CD4-positive, alpha-beta T cell treated with Interleukin-6 at 100 ng/mL for 8 hours (primary cell): ENCODE results near the gene CHI3L1.

ENCODE experiments used
- DNase-seq: peaks from one replicate; pipeline ENCODE4 v3.0.0-alpha.2; 2020; ENCODE audit warnings: mixed read lengths, low spot score

CHI3L1 gene

DNA sequence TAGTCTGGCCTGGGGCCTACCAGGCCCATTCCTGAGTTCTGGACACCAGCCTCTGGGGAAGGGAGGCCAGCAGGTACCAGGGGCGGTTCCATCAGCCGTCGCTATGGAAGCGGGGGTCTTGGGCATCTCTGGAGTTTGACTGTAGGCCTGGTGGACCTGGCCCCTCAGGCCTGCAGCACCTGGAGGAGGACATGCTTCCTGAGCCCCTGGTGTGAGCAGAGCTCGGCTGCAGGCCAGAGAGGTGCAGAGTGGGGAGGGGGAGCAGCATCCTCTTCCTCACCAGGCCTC, 18.6 kb downstream of the CHI3L1 start:
- DNase-seq, result no peak

DNA sequence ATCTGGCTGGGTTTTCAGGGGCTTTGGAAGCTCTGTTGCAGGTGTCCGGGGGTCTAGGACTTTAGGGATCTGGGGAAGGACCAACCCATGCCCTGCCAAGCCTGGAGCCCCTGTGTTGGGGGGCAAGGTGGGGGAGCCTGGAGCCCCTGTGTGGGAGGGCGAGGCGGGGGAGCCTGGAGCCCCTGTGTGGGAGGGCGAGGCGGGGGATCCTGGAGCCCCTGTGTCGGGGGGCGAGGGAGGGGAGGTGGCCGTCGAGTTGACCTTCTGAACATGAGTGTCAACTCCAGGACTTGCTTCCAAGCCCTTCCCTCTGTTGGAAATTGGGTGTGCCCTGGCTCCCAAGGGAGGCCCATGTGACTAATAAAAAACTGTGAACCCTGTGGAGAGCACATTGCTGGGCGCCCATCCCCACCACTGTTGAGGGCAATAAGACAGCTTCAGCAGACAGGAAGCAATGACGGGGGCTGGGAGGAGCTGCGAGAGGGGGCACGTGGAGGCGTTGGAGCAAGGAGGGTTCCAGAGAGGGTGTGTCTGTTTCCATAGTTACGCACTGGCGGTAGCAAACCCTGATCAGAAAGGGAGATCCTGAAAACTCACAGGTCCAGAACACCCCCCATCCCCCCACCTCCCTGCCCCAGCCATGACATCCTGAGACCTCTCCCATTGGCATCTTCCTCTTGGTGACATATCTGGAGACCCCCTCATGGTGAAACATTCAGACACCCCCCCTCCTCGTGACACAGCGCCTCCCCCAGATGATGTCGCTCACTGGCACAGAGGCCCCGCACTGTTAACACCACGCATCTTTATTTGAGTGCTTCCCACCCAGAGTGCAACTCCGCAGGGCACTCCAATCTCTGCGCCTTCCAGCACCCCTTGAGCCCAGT, 19.2 kb downstream of the CHI3L1 start:
- DNase-seq, result no peak

DNA sequence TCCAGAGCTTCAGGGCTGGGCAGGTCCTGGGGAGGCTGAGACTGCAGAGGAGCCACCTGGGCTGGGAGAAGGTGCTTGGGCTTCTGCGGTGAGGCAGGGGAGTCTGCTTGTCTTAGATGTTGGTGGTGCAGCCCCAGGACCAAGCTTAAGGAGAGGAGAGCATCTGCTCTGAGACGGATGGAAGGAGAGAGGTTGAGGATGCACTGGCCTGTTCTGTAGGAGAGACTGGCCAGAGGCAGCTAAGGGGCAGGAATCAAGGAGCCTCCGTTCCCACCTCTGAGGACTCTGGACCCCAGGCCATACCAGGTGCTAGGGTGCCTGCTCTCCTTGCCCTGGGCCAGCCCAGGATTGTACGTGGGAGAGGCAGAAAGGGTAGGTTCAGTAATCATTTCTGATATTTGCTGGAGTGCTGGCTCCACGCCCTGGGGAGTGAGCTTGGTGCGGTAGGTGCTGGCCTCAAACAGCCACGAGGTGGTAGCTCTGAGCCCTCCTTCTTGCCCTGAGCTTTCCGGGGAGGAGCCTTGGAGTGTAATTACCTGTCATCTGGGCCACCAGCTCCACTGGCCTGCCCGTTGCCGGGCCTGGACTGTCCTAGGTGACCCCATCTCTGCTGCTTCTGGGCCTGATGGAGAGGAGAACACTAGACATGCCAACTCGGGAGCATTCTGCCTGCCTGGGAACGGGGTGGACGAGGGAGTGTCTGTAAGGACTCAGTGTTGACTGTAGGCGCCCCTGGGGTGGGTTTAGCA, 20.1 kb downstream of the CHI3L1 start:
- DNase-seq, result no peak

DNA sequence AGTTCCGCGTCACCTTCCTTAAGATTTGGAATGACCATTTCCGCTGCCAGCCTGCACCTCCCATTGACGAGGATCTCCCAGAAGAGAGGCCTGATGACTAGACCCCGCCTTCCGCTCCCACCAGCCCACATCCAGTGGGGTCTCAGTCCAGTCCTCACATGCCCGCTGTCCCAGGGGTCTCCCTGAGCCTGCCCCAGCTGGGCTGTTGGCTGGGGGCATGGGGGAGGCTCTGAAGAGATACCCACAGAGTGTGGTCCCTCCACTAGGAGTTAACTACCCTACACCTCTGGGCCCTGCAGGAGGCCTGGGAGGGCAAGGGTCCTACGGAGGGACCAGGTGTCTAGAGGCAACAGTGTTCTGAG, 20.7 kb downstream of the CHI3L1 start:
- no peak for DNase-seq

DNA sequence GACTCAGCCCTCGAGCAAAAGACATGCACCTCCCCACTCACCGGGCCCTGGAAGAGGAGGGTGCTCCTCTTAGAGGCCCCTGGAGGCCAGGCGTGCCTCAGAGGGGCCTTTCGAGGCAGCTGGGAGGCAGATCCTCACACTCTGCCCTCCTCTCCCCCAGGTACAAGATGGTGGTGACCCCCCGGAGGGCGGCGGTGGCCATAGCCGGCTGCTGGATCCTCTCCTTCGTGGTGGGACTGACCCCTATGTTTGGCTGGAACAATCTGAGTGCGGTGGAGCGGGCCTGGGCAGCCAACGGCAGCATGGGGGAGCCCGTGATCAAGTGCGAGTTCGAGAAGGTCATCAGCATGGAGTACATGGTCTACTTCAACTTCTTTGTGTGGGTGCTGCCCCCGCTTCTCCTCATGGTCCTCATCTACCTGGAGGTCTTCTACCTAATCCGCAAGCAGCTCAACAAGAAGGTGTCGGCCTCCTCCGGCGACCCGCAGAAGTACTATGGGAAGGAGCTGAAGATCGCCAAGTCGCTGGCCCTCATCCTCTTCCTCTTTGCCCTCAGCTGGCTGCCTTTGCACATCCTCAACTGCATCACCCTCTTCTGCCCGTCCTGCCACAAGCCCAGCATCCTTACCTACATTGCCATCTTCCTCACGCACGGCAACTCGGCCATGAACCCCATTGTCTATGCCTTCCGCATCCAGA, 21.3 kb downstream of the CHI3L1 start:
- DNase-seq, result no peak

DNA sequence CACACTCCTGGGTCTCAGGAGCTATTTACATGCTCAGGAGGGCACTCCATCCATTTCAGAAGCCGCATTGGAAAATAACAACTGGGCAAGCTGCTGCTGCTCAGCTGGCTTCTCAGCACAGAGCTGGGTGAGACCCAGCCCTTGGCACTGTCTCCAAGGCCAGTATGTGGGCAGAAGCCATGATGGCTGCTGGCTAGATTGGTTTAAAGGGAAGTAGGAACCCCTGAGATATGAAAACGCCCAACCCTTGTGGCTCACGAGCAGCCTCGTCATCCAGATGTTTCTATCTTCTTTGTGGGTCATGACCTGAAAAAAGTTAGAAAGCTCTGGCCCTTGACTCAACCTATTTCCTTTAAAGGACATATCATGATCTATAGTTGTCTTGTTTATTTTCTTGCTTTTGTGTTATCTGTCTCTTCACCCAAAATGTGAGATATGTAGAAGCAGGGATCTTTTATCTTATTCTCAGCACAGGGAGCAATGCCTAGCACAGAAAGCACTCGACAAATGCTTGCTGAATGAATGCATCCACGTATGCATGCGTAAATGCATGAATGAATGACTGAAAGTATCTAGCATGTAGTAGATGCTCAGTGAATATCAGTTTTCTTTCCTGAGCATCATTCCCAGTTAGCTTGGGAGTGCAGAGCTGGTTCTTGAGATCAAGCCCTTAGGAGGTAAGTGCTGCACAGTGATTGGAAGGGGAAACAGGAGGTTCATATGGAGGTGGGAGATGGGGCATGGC, 22.4 kb downstream of the CHI3L1 start:
- no peak for DNase-seq

DNA sequence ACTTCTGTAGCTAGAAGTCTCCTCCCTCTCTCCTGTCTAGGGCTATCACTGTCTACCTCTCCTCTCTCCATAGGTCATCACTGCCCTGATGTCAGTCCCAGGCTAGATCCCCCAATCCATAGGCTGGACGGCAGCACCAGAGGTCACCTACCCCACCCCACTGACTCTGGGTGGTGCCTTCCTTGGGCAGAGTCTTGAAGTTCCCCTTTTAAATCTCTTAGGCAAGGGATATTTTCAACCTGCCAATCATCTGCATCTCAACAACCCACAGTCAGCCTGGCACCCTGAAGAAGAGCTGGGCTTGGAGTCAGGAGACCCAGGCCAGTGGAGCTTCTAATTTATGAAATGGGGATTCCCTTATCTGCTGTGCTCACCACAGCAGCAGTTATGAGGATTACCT, 24.1 kb downstream of the CHI3L1 start:
- DNase-seq, result no peak

DNA sequence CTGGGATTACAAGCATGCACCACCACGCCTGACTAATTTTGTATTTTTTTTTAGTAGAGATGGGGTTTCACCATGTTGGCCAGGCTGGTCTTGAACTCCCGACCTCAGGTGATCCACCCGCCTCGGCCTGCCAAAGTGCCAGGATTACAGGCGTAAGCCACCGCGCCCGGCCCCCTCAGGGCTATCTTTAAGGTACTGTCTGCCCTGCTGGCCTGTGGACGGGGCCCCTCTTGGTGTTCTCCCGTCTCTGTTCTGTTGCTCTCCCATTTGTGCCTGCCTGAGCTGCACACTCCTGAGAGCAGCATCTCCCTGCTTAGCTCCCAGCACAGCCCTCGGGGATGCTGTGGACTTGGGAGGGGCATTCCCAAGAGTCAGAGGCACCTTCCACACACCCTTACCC, 24.8 kb downstream of the CHI3L1 start:
- DNase-seq, result no peak

DNA sequence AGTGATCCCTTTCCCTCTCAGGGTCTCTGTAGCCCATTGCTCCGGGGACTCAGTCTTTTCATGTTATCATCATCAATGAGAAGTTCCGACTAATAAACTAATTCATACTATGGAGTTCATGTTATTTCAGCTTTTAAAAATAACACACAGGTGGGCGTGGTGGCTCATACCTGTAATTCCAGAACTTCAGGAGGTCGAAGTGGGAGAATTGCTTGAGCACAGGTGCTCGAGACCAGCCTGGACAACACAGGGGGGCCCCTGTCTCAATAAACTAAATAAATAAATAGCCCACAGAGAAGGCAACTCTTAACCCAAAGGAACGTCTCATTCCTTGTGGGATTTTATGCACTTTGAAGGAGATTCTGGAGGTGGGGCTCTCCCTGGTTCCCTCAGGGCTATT, 25.3 kb downstream of the CHI3L1 start:
- no peak for DNase-seq

DNA sequence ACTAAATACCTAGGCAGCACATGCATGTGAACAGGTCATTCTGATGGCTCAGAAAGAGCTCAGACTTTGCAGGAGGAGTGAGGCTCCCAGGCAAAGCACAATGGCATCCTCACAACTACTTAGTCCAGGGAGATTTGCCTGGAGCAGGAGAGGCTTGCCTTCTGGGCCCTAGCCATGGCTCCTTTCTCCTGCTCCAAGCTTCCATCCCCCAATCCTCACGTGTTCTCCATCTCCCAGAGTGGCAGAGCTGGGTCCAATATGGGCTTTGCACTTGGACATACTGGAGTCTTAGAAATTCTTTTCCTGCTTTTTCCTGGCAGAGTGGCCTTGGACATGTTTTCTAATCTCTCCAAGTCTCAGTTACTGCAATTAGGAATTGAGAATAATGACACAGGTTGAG, 26.7 kb downstream of the CHI3L1 start:
- no peak for DNase-seq

DNA sequence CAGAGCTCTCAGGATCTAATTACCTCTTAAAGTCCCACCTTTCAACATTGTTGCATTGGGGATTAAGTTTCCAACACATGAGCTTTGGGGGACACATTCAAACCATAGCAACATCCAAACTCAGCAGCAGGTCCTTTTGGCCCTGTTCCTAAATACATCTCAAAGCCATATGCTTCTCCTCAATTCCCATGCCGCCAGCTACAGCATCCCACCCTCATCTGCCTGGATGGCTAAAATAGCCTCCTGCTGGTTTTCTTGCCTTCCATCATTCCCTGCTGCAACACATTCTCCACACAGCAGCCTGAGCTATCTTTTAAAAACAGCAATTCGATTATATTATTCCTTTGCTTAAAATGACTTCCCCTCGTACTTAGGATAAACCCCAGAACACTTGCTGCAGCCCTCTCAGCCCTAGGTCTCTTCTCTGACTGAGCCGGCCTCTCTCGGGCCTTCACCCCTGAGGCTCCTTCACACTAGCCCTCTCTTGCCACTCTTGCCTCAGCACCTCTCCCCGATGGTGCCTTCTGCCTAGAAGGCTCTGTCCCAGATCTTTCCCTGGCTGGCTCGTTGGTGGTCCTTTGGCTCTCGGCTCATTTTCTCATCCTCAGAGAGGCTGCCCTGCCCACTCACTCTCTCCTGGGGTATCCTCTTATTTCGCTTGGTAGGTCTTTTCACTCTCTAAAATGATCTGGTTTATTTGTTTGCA, 27.4 kb downstream of the CHI3L1 start:
- DNase-seq, result no peak

DNA sequence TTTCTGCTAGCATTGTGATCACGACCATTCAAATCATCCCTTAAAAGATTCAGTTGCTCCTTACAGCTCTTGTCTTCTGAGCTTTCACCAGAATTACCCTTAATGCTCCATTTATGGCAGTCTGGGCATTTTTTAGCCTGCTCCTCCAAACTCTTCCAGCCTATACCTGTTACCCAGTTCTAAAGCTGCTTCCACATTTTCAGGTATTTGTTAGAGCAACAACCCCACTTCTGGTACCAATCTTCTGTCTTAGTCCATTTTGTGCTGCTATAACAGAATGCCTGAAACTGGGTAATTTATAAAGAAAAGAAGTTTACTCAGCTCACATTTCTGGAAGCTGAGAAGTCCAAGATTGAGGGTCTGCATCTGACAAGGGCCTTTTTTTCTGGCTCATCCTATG, 28.1 kb downstream of the CHI3L1 start:
- no peak for DNase-seq

DNA sequence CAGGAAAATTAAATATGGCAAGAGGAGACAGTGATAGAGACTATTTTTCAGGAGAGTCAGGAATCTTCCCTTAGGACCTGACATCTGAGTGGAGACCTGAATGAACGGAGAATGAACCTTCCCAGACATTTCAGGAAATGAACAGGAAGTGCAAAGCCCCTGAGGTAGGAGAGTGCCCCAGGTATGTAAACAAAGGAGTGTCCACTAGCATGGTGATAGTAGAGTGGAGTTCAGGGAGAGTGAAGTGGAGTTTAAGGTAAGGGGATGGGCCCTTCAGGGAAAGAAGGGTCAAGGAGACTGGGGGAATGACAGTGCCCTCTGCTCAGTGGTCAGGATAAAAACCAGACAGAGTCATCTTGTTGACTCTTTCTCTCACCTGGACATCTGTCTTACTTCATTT, 30.2 kb downstream of the CHI3L1 start:
- DNase-seq, result no peak

DNA sequence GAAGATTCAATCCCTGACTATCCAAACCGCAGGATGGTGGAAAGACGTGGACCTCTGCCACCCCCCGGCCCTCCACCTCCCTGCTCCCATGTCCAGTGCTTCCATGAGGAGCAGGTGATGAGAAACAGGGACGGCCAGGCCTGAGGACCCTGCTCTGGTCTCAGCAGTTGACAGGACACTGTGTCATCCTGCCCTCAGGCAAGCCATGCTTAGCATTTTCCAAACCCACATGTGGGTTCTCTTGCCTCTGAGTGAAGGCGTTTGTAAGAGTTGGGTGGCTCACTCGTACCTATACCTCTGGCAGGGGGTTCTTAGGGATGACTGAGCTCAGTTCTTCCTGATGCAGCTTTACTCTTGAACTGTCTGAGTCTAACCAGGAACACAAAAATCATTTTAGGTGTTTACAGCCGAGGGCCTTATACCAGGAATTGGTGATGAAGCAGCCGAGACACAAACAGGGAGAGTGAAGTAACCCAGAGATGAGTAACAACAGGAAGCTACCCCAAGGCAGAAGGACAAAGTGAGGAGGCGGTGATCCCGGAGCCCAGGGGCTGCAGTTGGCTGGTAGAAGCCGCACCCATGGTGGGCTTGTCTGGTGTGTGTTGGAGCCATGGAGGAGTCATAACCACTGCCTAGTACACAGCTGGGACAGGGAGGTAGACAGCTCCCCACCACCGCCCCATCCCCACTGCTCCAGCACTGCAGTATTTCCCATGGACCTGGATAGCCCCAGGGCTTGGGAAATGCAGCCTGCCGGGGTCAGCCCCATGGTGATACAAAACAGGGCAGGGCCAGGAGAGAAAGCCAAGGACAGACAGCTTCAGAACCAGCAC, 32.3 kb downstream of the CHI3L1 start:
- DNase-seq, result no peak

DNA sequence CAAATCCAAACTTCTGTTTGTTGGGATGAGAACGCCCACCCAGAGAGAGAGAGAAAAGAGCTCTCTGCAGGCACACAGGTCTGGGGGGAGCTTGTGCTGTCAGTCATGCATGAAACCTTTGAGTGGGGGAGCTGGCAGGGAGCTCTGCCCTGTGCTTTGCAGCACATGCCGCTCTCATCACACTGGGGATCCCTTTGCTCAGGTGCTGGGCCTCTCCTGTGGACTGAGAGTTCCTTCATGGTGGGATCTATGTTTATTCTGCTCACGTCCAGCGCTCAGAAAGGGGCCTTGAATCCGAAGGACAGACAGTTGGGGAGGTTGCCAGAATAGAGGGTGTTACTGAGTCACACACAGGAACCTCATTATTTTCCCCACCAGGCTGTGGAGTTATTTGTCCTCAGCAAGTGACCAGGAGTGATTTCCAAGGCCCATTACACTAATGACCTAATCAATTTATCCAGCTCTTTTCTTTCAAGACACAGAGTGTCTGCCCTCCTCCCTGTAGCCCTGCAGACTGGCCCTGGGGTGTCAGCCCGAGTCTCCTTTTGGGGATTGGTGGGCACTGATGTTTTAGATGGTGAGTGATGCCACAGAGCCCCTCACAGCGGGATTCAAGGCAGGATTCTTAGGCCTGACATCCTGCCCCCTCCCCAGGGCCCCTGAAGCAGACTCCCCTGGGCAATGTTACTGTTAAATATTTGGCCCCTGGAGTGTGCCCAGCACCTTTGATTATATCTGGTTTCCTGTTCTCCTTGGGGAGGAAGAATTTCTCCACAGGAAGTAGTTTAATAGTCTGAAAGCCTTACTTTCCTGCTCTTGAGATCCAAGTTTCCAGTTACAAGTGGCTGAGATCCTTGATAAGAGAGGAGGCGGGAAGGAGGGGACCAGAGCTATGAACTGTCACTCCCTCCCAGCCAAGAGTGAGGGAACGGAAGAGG, 33.2 kb downstream of the CHI3L1 start:
- no peak for DNase-seq

DNA sequence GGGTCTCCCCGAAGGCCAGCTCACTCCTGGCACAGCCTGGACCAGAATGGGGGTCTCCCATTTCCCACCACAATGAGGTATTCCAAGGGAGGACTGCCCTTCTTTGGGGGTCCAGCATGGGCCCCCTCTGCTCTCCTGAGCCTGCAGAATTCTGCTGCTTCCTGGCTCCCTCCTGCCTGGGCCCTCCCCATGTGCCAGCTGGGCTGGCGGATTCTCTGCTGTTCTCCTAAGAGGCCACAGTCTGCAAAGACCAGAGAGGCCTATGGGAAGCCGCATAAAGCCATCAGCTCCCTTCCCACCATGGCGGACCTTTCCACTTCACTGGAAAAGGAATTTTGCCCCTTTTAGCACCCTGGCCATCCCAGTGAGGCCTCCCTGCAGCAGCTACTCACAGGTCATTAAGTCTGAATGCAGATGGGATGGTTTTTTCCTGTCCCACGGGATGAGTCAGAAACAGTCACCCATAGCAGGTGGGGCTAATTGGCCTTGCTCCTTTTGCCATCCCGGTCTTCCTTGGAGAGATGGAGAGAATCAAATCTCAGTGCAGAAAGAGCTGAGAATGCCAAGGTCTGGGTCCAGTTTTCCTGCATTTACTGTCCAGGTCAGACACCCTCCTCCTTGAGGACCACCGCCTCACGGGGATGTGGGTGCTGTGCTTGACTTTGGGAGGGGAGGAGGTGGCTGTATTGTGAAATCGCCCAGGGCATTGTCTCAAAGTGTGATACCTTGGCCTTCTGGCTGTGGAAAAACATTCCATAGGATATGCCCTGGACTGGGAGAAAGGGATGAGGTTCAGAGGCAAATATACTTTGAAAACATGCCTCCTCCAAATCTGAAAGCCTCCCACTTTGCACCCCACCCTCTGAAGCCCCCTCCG, 34.1 kb downstream of the CHI3L1 start:
- DNase-seq, result no peak

DNA sequence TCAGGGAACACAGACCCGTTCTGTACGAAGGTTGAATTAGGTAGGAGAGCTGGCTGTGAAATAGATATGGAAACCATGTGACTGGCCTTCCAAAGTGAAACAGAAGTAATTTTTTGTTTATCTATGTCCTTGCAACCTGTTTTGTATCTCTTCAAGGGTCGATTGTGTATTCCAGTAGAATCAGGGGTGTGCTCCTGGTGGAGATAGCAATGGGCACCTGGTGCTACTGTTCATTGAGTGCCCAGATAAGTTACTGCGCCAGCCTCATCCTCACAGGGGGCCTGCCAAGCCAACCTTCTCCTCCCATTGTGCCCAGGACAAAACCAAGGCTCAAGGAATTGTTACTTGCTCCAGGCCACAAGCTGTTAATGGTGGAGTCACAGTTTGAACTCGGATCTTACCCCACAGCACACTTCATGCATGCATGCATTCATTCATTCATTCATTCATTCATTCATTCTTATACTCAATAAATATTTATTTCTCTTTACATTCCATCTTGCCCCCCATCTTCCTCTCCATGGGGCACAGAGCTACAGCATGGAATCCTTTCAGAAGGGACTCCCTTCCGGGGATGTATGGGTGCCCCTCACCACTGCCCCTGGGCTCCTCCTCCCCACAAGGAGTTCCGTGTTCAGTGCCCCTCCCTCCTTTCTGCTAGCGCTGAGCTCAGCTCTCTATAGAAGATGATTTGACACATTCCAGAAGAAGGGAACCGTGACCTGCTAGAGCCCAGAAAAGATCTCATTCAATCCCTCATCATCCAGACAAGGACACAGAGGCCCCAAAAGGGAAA, 34.9 kb downstream of the CHI3L1 start:
- no peak for DNase-seq
